Peyer's patch (tissue), 4 donors: Measurements from ENCODE around the gene SCRN2. TPM values are rescaled to one million over a fixed set of nuclear protein-coding genes. Genes with fewer than 3 reads are reported as not detected.
A peak's percentile ranks its signal among the peaks of the same experiment; 100 is the strongest.

Experiments
- DNase-seq, 3 donors: peaks; one replicate each; pipeline ENCODE4 v3.0.0-alpha.2; 2017 to 2019
- H3K27ac ChIP-seq, 4 donors: fragments of 200-600 bp; sonication (generic); one replicate each; pipeline ENCODE4 v1.5.1; 2016 to 2019
- H3K27me3 ChIP-seq, 2 donors: fragments of 200-600 bp; sonication (generic); one replicate each; pipeline ENCODE4 v1.5.1; 2019
- H3K36me3 ChIP-seq, 3 donors: fragments of 200-600 bp; sonication (generic); one replicate each; pipeline ENCODE4 v1.5.1; 2016 to 2019
- H3K4me1 ChIP-seq, 4 donors: fragments of 200-600 bp; sonication (generic); one replicate each; pipeline ENCODE4 v1.5.1; 2016 to 2019
- H3K4me3 ChIP-seq, 4 donors: fragments of 200-600 bp; sonication (generic); 1 replicate in 3 of 4; 2 replicates in 1 of 4; pipeline ENCODE4 v1.5.1; 2016 to 2019; ENCODE audit warnings: mild to moderate bottlenecking in 1 of 4
- H3K9me3 ChIP-seq, 4 donors: fragments of 200-600 bp; sonication (generic); one replicate each; pipeline ENCODE4 v1.5.1; 2016 to 2019; ENCODE audit warnings: mild to moderate bottlenecking in 1 of 4
- POLR2A ChIP-seq, 2 donors: fragments of 450-650 bp; IDR thresholded peaks; one replicate each; pipeline ENCODE4 v1.5.1; 2017; ENCODE audit warnings: antibody characterized with exemption in 2 of 2, mild to moderate bottlenecking in 2 of 2, moderate library complexity in 2 of 2
- total RNA-seq, 4 donors: library from RNA; depleted of rRNA; stranded (reverse); fragments of >200 nt; gene quantifications; one replicate each; pipeline ENCODE4 v1.1.0, GENCODE V29; 2016
- TF ChIP-seq, protein P1 (sequence below), 6 experiments: fragments of 450-650 bp in 4 of 6; fragments of 200-600 bp in 2 of 6; sonication (generic) in 1 of 6; IDR thresholded peaks; one replicate each; pipeline ENCODE4 v1.5.1; 2017 to 2019; ENCODE audit warnings: antibody characterized with exemption in 6 of 6, mild to moderate bottlenecking in 3 of 6, moderate library complexity in 1 of 6

SCRN2 gene
- total RNA-seq, 4 donors from 2014 or later: 56.2 to 126 (median 86.9) TPM

DNA sequence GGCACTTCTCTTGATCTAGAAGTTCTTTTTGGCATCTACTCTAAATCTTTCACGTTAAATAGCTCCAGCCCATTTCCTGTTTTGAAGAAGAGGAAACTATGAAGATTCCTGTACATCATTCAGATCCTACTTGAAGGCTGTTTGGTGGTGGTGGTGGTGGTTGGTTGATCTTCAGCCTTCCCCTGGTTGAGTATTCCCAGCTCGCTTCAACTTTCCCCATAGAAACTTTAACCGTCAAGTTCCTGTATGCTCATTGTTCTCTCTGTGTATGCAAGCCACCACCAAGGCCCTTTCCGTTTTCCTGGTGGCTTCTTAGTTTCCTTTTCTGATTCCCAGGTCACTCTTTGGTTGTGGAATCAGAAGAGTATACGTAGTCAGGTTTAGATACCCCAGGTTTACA is 6.3 kb downstream of the SCRN2 start:
- no peak overlapping the region for H3K4me3 ChIP-seq
- peaks cover 0 to 36% (median 0%) of the 10 kb centered on the region in 3 donors for H3K36me3 ChIP-seq
- TF ChIP-seq, protein P1, sequence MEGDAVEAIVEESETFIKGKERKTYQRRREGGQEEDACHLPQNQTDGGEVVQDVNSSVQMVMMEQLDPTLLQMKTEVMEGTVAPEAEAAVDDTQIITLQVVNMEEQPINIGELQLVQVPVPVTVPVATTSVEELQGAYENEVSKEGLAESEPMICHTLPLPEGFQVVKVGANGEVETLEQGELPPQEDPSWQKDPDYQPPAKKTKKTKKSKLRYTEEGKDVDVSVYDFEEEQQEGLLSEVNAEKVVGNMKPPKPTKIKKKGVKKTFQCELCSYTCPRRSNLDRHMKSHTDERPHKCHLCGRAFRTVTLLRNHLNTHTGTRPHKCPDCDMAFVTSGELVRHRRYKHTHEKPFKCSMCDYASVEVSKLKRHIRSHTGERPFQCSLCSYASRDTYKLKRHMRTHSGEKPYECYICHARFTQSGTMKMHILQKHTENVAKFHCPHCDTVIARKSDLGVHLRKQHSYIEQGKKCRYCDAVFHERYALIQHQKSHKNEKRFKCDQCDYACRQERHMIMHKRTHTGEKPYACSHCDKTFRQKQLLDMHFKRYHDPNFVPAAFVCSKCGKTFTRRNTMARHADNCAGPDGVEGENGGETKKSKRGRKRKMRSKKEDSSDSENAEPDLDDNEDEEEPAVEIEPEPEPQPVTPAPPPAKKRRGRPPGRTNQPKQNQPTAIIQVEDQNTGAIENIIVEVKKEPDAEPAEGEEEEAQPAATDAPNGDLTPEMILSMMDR (IDR thresholded peaks at IDR 0.05): no peak
- no peak overlapping the region for H3K27ac ChIP-seq
- no peak for DNase-seq
- peaks cover 0 to 23% (median 5%) of the 10 kb centered on the region in 4 donors for H3K4me1 ChIP-seq
- H3K27me3 ChIP-seq: no peaks in the 10 kb centered on the region
- no peaks in the 10 kb centered on the region for H3K9me3 ChIP-seq

GRCh38 chr17:47831934-47832327 is 9.1 kb downstream of the SCRN2 start:
- Histone ChIP-seq H3K27ac (peak overlapping the region in 2 of 4 donors; percentile 82 to 85), H3K4me1 (peaks cover 0 to 20% (median 5%) of the 10 kb centered on the region in 4 donors), H3K27me3 (no peaks in the 10 kb centered on the region), H3K9me3 (no peaks in the 10 kb centered on the region), H3K4me3 (peak overlapping the region in 3 of 4 donors; percentile 70 to 77 (median 75)), H3K36me3 (peaks cover 0 to 36% (median 0%) of the 10 kb centered on the region in 3 donors)
- DNase-seq: no peak
- TF ChIP-seq, protein P1 (IDR thresholded peaks at IDR 0.05): no peak

DNA sequence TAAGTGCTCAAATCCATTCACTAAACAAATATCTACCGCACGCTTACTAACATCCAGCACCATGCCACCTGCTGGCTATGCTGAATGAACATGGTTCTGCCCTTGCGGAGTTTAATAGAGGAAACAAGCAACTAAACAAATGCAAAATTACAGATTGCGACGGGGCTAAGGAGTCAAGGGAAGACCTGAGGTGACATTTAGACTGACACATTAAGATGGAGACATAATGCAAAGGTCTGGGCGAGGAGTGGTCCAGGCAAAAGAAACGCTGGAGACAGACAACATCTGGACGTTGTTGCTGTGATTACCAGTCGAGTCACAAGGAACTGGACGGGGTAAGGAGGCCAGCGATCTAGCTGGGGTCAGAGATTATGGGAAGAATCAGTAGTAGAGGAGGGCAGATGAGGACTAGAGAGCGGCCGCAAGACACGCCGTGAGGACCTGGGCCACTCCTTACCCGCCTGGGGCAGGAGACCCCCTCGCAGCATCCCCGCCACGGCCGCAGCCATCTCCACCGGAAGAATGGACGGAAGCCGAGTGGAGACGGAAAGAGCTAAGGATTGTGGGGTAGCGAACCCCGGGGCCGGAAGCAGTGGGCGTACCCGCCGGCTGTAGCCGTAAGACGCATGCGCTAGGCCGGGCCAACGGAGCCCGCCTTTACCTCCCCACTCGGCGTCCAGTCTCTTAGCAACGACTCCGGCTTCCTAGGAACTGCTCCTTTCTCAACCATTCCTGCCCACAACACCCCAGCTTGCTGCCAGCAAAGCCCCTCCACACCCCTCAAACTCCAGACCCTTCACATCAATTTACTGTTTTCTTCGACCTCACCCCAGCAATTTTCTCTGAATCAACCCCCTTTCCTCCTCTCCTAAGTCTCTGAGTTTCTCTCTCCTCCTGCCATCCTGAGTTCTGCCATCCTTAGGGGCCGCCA is 9.8 kb downstream of the SCRN2 start, which contains the start of the genes LRRC46 and MRPL10:
TSS of gene LRRC46 (plus strand) at position 668 of the 931 bp plus-strand sequence. CDS start 320 bp downstream, outside the sequence.
TSS of gene MRPL10 (minus strand) at position 539 of the 931 bp plus-strand sequence. CDS start at position 509, 30 bp downstream.
- Histone ChIP-seq H3K36me3 (peaks cover 0 to 36% (median 0%) of the 10 kb centered on the region in 3 donors), H3K27ac (peak within 1 kb of the TSS; percentile 82 to 85 (median 84)), H3K4me3 (peak within 1 kb of the TSS; percentile 70 to 79 (median 76)), H3K27me3 (no peaks in the 10 kb centered on the region), H3K9me3 (no peaks in the 10 kb centered on the region), H3K4me1 (peaks cover 0 to 20% (median 5%) of the 10 kb centered on the region in 4 donors)
- DNase-seq: peak; percentile 87 to 96 (median 94)
- TF ChIP-seq, protein P1 (IDR thresholded peaks at IDR 0.05): peak in 3 of 6 experiments; percentile 35 to 42 (median 38)
- TF ChIP-seq POLR2A (IDR thresholded peaks at IDR 0.05): peak; percentile 86 to 89

DNA sequence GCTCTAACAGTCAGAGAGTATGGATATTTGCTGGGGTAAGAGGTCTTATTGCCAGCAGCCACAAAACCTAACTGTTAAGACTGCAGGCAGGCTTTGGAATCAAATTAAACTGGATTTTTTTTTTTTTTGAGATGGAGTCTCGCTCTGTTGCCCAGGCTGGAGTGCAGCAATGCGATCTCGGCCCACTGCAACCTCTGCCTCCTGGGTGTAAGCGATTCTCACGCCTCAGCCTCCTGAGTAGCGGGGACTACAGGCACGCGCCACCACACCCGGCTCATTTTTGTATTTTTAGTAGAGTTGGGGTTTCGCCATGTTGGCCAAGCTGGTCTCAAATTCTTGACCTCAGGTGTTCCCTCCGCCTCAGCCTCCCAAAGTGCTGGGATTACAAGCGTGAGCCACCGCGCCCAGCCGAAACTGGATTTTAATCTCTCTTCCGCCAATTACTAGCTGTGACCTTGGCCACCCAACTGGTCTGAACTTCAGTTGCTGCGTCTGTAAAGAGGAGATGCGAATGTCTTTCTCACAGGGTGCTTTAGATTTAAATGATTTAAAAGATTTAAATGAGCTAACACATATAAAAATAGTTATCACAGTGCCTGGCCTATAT is 10.6 kb downstream of the SCRN2 start:
- no peak for TF ChIP-seq POLR2A (IDR thresholded peaks at IDR 0.05)
- TF ChIP-seq, protein P1 (IDR thresholded peaks at IDR 0.05): no peak
- H3K36me3 ChIP-seq: peaks cover 0 to 35% (median 0%) of the 10 kb centered on the region in 3 donors
- H3K4me1 ChIP-seq: peaks cover 0 to 20% (median 5%) of the 10 kb centered on the region in 4 donors
- H3K27ac ChIP-seq: peak overlapping the region; percentile 82 to 85 (median 84)
- H3K4me3 ChIP-seq: peak overlapping the region; percentile 70 to 79 (median 76)
- no peaks in the 10 kb centered on the region for H3K27me3 ChIP-seq
- DNase-seq: no peak
- no peaks in the 10 kb centered on the region for H3K9me3 ChIP-seq

- DNase-seq: no peak
- peak overlapping the region; percentile 82 to 85 (median 84) for H3K27ac ChIP-seq
- peaks cover 0 to 20% (median 5%) of the 10 kb centered on the region in 4 donors for H3K4me1 ChIP-seq
- H3K27me3 ChIP-seq: no peaks in the 10 kb centered on the region
- no peak for TF ChIP-seq POLR2A (IDR thresholded peaks at IDR 0.05)
- TF ChIP-seq, protein P1 (IDR thresholded peaks at IDR 0.05): no peak
- peak overlapping the region in 1 of 4 donors; percentile 4 for H3K4me3 ChIP-seq
- no peaks in the 10 kb centered on the region for H3K9me3 ChIP-seq
- H3K36me3 ChIP-seq: peaks cover 0 to 40% (median 0%) of the 10 kb centered on the region in 3 donors
Measured at GRCh38 chr17:47829870-47830269, 11.2 kb downstream of the SCRN2 start.
